Hepatocyte (in vitro differentiated cells): ENCODE results near the gene SNX9. TPM values are rescaled to one million over a fixed set of nuclear protein-coding genes. Genes with fewer than 3 reads are reported as not detected.

Source experiments
- DNase-seq: peaks from one replicate; pipeline ENCODE4 v3.0.0-alpha.2; 2016; ENCODE audit warnings: low spot score
- H2AFZ ChIP-seq: fragments of 200-600 bp; sonication (generic); 2 replicates; pipeline ENCODE4 v1.6.0; 2016; ENCODE audit warnings: antibody characterized with exemption, mild to moderate bottlenecking
- H3K27ac ChIP-seq: fragments of 200-600 bp; sonication (generic); 2 replicates; pipeline ENCODE4 v1.5.1; 2016; ENCODE audit warnings: mild to moderate bottlenecking
- H3K27me3 ChIP-seq: fragments of 200-600 bp; sonication (generic); 2 replicates; pipeline ENCODE4 v1.6.1; 2016
- H3K36me3 ChIP-seq: fragments of 200-600 bp; sonication (generic); replicated peaks from 2 replicates; pipeline ENCODE4 v1.5.1; 2016; ENCODE audit warnings: low read depth; ENCODE audit not compliant: insufficient read depth
- H3K4me1 ChIP-seq: fragments of 200-600 bp; sonication (generic); 2 replicates; pipeline ENCODE4 v1.5.1; 2016; ENCODE audit warnings: mild to moderate bottlenecking, moderate library complexity; ENCODE audit not compliant: insufficient read depth
- H3K4me2 ChIP-seq: fragments of 200-600 bp; sonication (generic); 2 replicates; pipeline ENCODE4 v1.6.0; 2016
- H3K4me3 ChIP-seq: fragments of 200-600 bp; sonication (generic); 2 replicates; pipeline ENCODE4 v1.5.1; 2016; ENCODE audit warnings: mild to moderate bottlenecking
- H3K79me2 ChIP-seq: fragments of 200-600 bp; sonication (generic); 2 replicates; pipeline ENCODE4 v1.6.0; 2017; ENCODE audit warnings: mild to moderate bottlenecking
- H3K9me2 ChIP-seq: fragments of 200-600 bp; sonication (generic); replicated peaks from 2 replicates; pipeline ENCODE4 v1.6.0; 2017; ENCODE audit warnings: mild to moderate bottlenecking; ENCODE audit not compliant: insufficient read depth
- H3K9me3 ChIP-seq: fragments of 200-600 bp; sonication (generic); 2 replicates; pipeline ENCODE4 v1.5.1; 2016; ENCODE audit warnings: low read depth, mild to moderate bottlenecking
- H4K20me1 ChIP-seq: fragments of 200-600 bp; sonication (generic); 2 replicates; pipeline ENCODE4 v1.6.0; 2016; ENCODE audit warnings: mild to moderate bottlenecking; ENCODE audit not compliant: insufficient read depth, poor library complexity, severe bottlenecking
- EZH2 ChIP-seq: fragments of 200-600 bp; sonication (generic); IDR thresholded peaks from 2 replicates; pipeline ENCODE4 v1.6.1; 2016; ENCODE audit warnings: antibody characterized with exemption, mild to moderate bottlenecking, borderline replicate concordance
- EZH2phosphoT487 ChIP-seq: fragments of 200-600 bp; sonication (generic); IDR thresholded peaks from one replicate; pipeline ENCODE4 v1.6.1; 2018; ENCODE audit warnings: antibody characterized with exemption, mild to moderate bottlenecking, low read depth, moderate library complexity; ENCODE audit not compliant: unreplicated experiment, severe bottlenecking
- WGBS: methylation state at CpG from one replicate; pipeline ENCODE4 v1.1.6; 2016; ENCODE audit warnings: low lambda C conversion rate; ENCODE audit errors: missing lambda C conversion rate; 5-methylcytosine and 5-hydroxymethylcytosine counted together
- polyA plus RNA-seq: library from polyadenylated mRNA; unstranded; fragments of >200 nt; fragmentation: Nextera tagmentation; extraction: Ambion mirVana; gene quantifications from 2 replicates; pipeline ENCODE4 v1.2.1, GENCODE V29; 2016
- total RNA-seq: library from RNA; depleted of rRNA; stranded (reverse); fragments of >200 nt; gene quantifications from 2 replicates; pipeline ENCODE4 v1.2.3, GENCODE V29; 2014
- TF ChIP-seq, protein P1 (sequence below): fragments of 200-600 bp; sonication (generic); IDR thresholded peaks from 2 replicates; pipeline ENCODE4 v1.5.1; 2016; ENCODE audit warnings: antibody characterized with exemption, mild to moderate bottlenecking; ENCODE audit not compliant: poor library complexity

The SNX9 gene
- total and polyA plus RNA-seq, 2 experiments from 2014 or later = 34.1 to 34.7 TPM

GRCh38 chr6:157808405-157808950, 14.6 kb upstream of the SNX9 start:
- 100% methylated on average over 2 of the region's 2 CpGs for whole genome bisulfite sequencing

DNA sequence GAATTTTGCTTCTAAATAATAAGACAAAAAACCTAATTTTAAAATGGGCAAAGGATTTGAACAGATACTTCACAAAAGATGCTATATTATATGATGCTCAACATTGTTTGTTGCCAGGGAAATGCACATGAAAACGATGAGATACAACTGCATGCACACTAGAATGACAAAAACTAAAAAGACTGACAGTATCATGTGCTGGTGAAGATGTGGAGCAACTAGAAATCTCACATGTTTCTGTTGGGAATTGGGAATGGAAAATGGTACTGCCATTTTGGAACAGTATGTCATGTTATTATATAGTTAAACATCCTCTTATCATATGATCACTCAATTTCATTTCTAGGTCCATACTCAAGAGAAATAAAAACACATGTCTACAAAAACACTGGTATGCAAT, 13.4 kb upstream of the SNX9 start:
- DNase-seq = no peak
- H3K27ac ChIP-seq = no peak overlapping the region
- H3K4me2 ChIP-seq = no peak overlapping the region
- no peaks in the 10 kb centered on the region for H3K27me3 ChIP-seq
- TF ChIP-seq EZH2 = no peak
- TF ChIP-seq EZH2phosphoT487 = no peak
- H3K9me2 ChIP-seq = no peaks in the 10 kb centered on the region
- no peaks in the 10 kb centered on the region for H3K79me2 ChIP-seq
- WGBS = 85% methylated on average over 1 of the region's 1 CpG
- no peaks in the 10 kb centered on the region for H3K9me3 ChIP-seq
- no peaks in the 10 kb centered on the region for H4K20me1 ChIP-seq
- H3K4me3 ChIP-seq = no peak overlapping the region
- H3K4me1 ChIP-seq = no peaks in the 10 kb centered on the region
- H2AFZ ChIP-seq = no peak overlapping the region
- no peaks in the 10 kb centered on the region for H3K36me3 ChIP-seq

More at GRCh38 chr6:157808405-157808950, 14.6 kb upstream of the SNX9 start:
- Histone ChIP-seq H4K20me1 (no peaks in the 10 kb centered on the region), H3K27ac (no peak overlapping the region), H2AFZ (no peak overlapping the region), H3K36me3 (no peaks in the 10 kb centered on the region), H3K4me1 (no peaks in the 10 kb centered on the region), H3K4me2 (no peak overlapping the region), H3K4me3 (no peak overlapping the region), H3K9me3 (no peaks in the 10 kb centered on the region), H3K9me2 (no peaks in the 10 kb centered on the region), H3K27me3 (no peaks in the 10 kb centered on the region), H3K79me2 (no peaks in the 10 kb centered on the region)
- no peak for TF ChIP-seq EZH2
- no peak for TF ChIP-seq EZH2phosphoT487
- TF ChIP-seq, protein P1, sequence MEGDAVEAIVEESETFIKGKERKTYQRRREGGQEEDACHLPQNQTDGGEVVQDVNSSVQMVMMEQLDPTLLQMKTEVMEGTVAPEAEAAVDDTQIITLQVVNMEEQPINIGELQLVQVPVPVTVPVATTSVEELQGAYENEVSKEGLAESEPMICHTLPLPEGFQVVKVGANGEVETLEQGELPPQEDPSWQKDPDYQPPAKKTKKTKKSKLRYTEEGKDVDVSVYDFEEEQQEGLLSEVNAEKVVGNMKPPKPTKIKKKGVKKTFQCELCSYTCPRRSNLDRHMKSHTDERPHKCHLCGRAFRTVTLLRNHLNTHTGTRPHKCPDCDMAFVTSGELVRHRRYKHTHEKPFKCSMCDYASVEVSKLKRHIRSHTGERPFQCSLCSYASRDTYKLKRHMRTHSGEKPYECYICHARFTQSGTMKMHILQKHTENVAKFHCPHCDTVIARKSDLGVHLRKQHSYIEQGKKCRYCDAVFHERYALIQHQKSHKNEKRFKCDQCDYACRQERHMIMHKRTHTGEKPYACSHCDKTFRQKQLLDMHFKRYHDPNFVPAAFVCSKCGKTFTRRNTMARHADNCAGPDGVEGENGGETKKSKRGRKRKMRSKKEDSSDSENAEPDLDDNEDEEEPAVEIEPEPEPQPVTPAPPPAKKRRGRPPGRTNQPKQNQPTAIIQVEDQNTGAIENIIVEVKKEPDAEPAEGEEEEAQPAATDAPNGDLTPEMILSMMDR = no peak
- no peak for DNase-seq

- H3K9me3 ChIP-seq = no peaks in the 10 kb centered on the region
- no peak for DNase-seq
- TF ChIP-seq EZH2 = no peak
- no peak for TF ChIP-seq EZH2phosphoT487
- TF ChIP-seq, protein P1 = no peak
- no peak overlapping the region for H2AFZ ChIP-seq
- no peaks in the 10 kb centered on the region for H4K20me1 ChIP-seq
- H3K27me3 ChIP-seq = no peaks in the 10 kb centered on the region
- H3K79me2 ChIP-seq = no peaks in the 10 kb centered on the region
- H3K4me3 ChIP-seq = no peak overlapping the region
- no peak overlapping the region for H3K4me2 ChIP-seq
- H3K9me2 ChIP-seq = no peaks in the 10 kb centered on the region
- H3K4me1 ChIP-seq = no peaks in the 10 kb centered on the region
- H3K36me3 ChIP-seq = no peaks in the 10 kb centered on the region
- H3K27ac ChIP-seq = no peak overlapping the region
Measured at GRCh38 chr6:157811137-157811475, 11.9 kb upstream of the SNX9 start.

GRCh38 chr6:157811476-157812173, 11.4 kb upstream of the SNX9 start:
- Histone ChIP-seq H3K36me3 (no peaks in the 10 kb centered on the region), H3K27me3 (no peaks in the 10 kb centered on the region), H3K79me2 (no peaks in the 10 kb centered on the region), H3K9me2 (no peaks in the 10 kb centered on the region), H3K27ac (no peak overlapping the region), H3K4me2 (no peak overlapping the region), H4K20me1 (no peaks in the 10 kb centered on the region), H3K9me3 (no peaks in the 10 kb centered on the region), H2AFZ (no peak overlapping the region), H3K4me1 (no peaks in the 10 kb centered on the region), H3K4me3 (no peak overlapping the region)
- TF ChIP-seq, protein P1 = no peak
- TF ChIP-seq EZH2phosphoT487 (no peak), EZH2 (no peak)
- DNase-seq = no peak
- 77% methylated on average over 3 of the region's 3 CpGs for WGBS
